Panc1 (cell line): ENCODE results near the gene ZBTB22. TPM values are rescaled to one million over a fixed set of nuclear protein-coding genes. Genes with fewer than 3 reads are reported as not detected.

ENCODE experiments used
- ATAC-seq: fragments of 200-7000 bp; cut with Tn5 transposase; 2 replicates; pipeline ENCODE4 v1.9.1; 2020; ENCODE audit warnings: mild to moderate bottlenecking, moderate library complexity
- BruUV-seq: library from RNA; stranded (reverse); fragments of 400-500 nt; replicated peaks from 2 replicates; lab custom pipeline; 2021; lab: Mats Ljungman, UMichigan
- CTCF ChIA-PET: fragments of 300-600 bp; sonication (Branson Sonifier 250); formaldehyde crosslinking; loops from one replicate; lab custom pipeline; 2022; ENCODE audit warnings: antibody characterized with exemption; lab: Charles Lee
- POLR2A ChIA-PET: fragments of 300-600 bp; sonication (Branson Sonifier 250); formaldehyde crosslinking; loops from one replicate; lab custom pipeline; 2022; ENCODE audit warnings: antibody characterized with exemption; lab: Charles Lee
- DNase-seq: peaks from one replicate; pipeline ENCODE4 v3.0.0-alpha.2; 2010; ENCODE audit warnings: low read depth, low spot score
- H3K27ac ChIP-seq: 2 replicates; pipeline ENCODE4 v1.5.1; 2011; ENCODE audit warnings: mild to moderate bottlenecking, low read length, inconsistent platforms
- H3K27me3 ChIP-seq: fragments of 200-500 bp; sonication (Bioruptor generic); 2 replicates; pipeline ENCODE4 v1.6.0; 2014; ENCODE audit warnings: low read length, inconsistent platforms; ENCODE audit not compliant: control insufficient read depth, insufficient read depth
- H3K36me3 ChIP-seq: fragments of 200-500 bp; sonication (Bioruptor generic); 2 replicates; pipeline ENCODE4 v1.5.1; 2014; ENCODE audit warnings: inconsistent platforms, mild to moderate bottlenecking, low read length, moderate library complexity; ENCODE audit not compliant: control insufficient read depth, insufficient read depth
- H3K4me1 ChIP-seq: 2 replicates; pipeline ENCODE4 v1.5.1; 2011; ENCODE audit warnings: inconsistent platforms, mild to moderate bottlenecking, low read length, moderate library complexity; ENCODE audit not compliant: control insufficient read depth, insufficient read depth
- H3K4me3 ChIP-seq, 2 experiments: 2 replicates each; pipeline ENCODE4 v1.5.1; 2011 to 2012; ENCODE audit warnings: low read depth in 2 of 2, low read length in 2 of 2, mild to moderate bottlenecking in 2 of 2, inconsistent platforms in 1 of 2, moderate library complexity in 1 of 2
- H3K9me3 ChIP-seq: fragments of 200-500 bp; sonication (Bioruptor generic); 2 replicates; pipeline ENCODE4 v1.5.1; 2014; ENCODE audit warnings: low read depth, mild to moderate bottlenecking, inconsistent platforms, low read length, moderate library complexity; ENCODE audit not compliant: control insufficient read depth, insufficient read depth
- CTCF ChIP-seq: fragments of 450-650 bp; IDR thresholded peaks from 2 replicates; pipeline ENCODE4 v1.5.1; 2017; ENCODE audit warnings: mild to moderate bottlenecking
- POLR2AphosphoS5 ChIP-seq: IDR thresholded peaks from 2 replicates; pipeline ENCODE4 v1.6.1; 2012; ENCODE audit warnings: mild to moderate bottlenecking, low read depth, low read length, moderate library complexity
- REST ChIP-seq, 2 experiments: IDR thresholded peaks; 2 replicates each; pipeline ENCODE4 v1.6.1; 2011 to 2012; ENCODE audit warnings: low read depth in 2 of 2, control low read depth in 1 of 2, low read length in 1 of 2, mild to moderate bottlenecking in 1 of 2, moderate library complexity in 1 of 2; ENCODE audit not compliant: insufficient read depth in 1 of 2
- SIN3A ChIP-seq: IDR thresholded peaks from 2 replicates; pipeline ENCODE4 v1.6.1; 2012; ENCODE audit warnings: low read depth, mild to moderate bottlenecking, low read length, moderate library complexity, borderline replicate concordance; ENCODE audit not compliant: insufficient read depth
- TCF7L2 ChIP-seq: IDR thresholded peaks from 2 replicates; pipeline ENCODE4 v1.6.1; 2011; ENCODE audit warnings: mild to moderate bottlenecking, low read depth, low read length, inconsistent platforms
- in situ Hi-C: cut with HindIII; loops from 2 replicates; pipeline ENCODE4 v1.10.0; 2016; ENCODE audit warnings: low sequenced_read_pairs, low pct_unique_long_range_greater_than_20kb
- intact Hi-C: fragments of 100-400 bp; cut with micrococcal nuclease; formaldehyde crosslinking; loops from one replicate; pipeline ENCODE4 v1.10.0; 2022; ENCODE audit not compliant: unreplicated experiment
- total RNA-seq: library from RNA; stranded (reverse); gene quantifications from one replicate; pipeline ENCODE4 v1.2.1, GENCODE V29; 2021; ENCODE audit not compliant: unreplicated experiment

The ZBTB22 gene
- total RNA-seq, 1 experiment from 2014 or later, result 16.0 TPM

- peak overlapping the region; percentile 99 for H3K27ac ChIP-seq
- BruUV-seq, result no TSS peak
- POLR2A ChIA-PET, result no interaction called here
- H3K36me3 ChIP-seq, result peaks cover 7% of the 10 kb centered on the region
- no peaks in the 10 kb centered on the region for H3K9me3 ChIP-seq
- TF ChIP-seq TCF7L2, result no peak
- no peak for TF ChIP-seq SIN3A
- no peak; the same call in 1 of the 2 replicates for TF ChIP-seq POLR2AphosphoS5
- no peak for TF ChIP-seq REST (IDR thresholded peaks at IDR 0.05; ENCODE audit: insufficient read depth in 1 of 2, low read depth in 2 of 2, low read length in 1 of 2)
- no peak for TF ChIP-seq CTCF
- CTCF ChIA-PET, result no interaction called here
- in situ Hi-C loops (no loop called here), intact Hi-C loops (no loop called here)
- H3K27me3 ChIP-seq, result no peaks in the 10 kb centered on the region
- peak overlapping the region; percentile 91 to 92 for H3K4me3 ChIP-seq
- H3K4me1 ChIP-seq, result peaks cover 38% of the 10 kb centered on the region
- DNase-seq (no peak), ATAC-seq (peak; percentile 46)
These were observed 3.0 kb downstream of the ZBTB22 start for GRCh38 chr6:33314515-33314942.

- TF ChIP-seq SIN3A (peak; percentile 64; the same call in 1 of the 2 replicates), CTCF (no peak), POLR2AphosphoS5 (peak; percentile 55; the same call in 1 of the 2 replicates), TCF7L2 (peak; percentile 27; the same call in 1 of the 2 replicates), REST (IDR thresholded peaks at IDR 0.05; ENCODE audit: insufficient read depth in 1 of 2, low read depth in 2 of 2, low read length in 1 of 2) (no peak)
- H3K4me1 ChIP-seq, result peaks cover 32% of the 10 kb centered on the region
- DNase-seq, result no peak
- no peaks in the 10 kb centered on the region for H3K27me3 ChIP-seq
- TSS peak; percentile 88 for BruUV-seq
- H3K27ac ChIP-seq, result peak within 1 kb of the TSS; percentile 99
- ATAC-seq, result peak; percentile 42
- ChIA-PET CTCF (no interaction called here), POLR2A (no interaction called here)
- H3K9me3 ChIP-seq, result no peaks in the 10 kb centered on the region
- H3K4me3 ChIP-seq, result peak within 1 kb of the TSS; percentile 91 to 92
- in situ Hi-C loops (no loop called here), intact Hi-C loops (no loop called here)
- peaks cover 4% of the 10 kb centered on the region for H3K36me3 ChIP-seq
These were observed 3.6 kb downstream of the ZBTB22 start, which contains the start of gene TAPBP for GRCh38 chr6:33313709-33314514. TSS of gene TAPBP (minus strand) at chr6:33314078. CDS start at chr6:33314041, 37 bp downstream.
